Measurements from ENCODE around the gene MOB1B.

MOB1B gene

DNA sequence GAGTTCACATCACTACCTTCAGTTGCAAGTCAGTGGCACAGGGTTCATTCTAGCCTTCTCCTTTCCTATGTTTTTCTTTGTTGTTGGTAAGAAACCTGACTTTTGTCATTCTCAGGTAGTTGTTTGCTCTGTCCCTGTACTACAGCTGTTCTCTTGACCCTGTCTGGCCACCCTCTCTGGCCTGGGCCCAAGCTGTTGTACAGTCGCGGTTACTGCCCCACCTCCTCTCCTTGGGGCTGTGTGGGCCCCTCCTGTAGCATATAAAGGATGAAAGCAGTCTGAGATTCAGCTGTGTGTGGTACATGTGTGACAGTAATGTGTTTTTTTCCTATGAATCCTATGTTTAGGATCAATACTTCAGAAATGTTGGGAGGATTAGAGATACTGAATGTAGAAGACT lies 12.5 kb downstream of the MOB1B start:
- DNase-seq (ENCODE audit: low spot score) = no peak

DNA sequence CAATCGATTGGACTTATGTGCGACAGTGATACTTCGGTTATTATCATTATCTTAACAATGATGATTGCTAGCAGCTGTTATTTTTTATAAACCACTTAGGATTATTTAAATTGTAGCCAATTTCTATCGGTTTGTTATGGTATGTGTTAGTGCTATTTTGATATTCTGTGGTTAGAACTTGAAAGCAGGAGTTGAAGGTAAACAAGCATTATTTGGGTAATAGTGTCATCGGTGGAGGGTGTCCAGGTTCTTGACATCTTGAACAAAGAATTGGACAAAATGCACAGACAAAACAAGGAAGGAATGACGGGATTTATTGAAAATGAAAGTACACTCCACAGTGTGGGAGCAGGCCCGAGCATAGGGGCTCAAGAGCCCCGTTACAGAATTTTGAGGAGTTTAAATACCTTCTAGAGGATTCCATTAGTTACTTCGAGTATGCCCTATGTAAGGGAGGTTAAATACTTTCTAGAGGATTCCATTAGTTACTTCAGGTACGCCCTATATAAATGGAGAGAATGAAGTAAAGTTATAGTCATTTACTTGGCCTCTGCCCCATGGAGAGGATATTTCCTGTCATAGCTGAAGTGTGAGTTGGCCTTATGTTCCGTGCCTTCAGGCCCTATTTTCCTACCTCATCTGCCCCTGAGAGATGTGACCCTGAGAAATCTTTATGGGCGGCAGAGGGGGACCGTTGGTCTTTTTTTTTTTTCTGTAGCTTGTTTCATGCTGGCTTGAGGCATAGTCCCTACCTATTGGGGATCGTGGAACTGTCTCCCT lies 13.1 kb downstream of the MOB1B start:
- DNase-seq (ENCODE audit: low spot score) = no peak

DNA sequence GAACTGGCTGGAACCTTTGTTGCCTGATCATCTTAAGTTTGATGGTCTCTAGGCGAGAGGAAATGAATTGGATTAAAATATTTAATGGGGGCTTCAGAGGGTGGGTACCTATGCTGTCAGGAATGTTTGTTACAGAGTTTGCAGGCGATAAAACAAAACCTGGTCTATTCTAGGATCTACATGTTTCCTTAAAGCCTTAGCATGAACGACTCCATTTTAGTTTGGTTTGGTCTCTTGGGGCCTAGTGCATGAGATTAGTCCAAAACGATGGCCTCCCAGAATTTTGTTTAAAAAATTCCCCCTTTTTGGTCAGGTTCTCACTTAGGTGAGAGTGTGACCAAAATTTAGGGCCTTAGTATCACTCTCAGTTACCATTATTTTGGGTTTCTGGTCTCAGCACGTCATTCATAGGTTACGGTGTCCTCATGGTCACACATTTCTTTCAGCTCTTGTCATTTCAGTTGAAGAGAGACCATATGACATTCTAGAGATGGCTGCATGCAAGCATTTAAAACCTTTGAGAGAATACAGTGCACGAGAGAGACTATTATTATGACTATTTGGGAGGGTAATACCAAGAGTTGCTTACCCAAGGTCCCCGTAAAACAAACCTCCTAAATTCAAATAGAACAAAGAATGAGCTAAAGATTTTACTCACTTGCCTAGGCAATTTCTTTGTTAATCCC lies 13.8 kb downstream of the MOB1B start:
- DNase-seq (ENCODE audit: low spot score) = no peak

DNA sequence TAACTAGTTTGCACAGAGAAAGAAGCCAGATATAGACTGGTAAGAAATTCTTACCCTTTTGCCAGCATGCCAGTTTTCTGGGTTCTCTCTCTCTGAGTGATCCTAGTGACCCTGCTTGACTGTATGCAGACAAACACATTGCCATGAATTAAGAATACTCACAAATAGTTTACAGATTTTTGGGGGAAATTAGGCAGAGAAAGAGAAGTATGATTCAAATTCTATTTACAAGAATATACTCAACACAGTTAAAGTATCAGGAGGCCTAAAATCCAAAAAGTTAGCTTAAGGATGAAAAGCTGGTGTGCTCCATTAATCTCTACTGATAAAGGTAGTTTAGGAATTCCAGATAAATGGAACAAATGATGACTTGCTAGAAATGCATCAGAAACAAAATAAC lies 18.4 kb downstream of the MOB1B start:
- no peak for DNase-seq (ENCODE audit: low spot score)

DNA sequence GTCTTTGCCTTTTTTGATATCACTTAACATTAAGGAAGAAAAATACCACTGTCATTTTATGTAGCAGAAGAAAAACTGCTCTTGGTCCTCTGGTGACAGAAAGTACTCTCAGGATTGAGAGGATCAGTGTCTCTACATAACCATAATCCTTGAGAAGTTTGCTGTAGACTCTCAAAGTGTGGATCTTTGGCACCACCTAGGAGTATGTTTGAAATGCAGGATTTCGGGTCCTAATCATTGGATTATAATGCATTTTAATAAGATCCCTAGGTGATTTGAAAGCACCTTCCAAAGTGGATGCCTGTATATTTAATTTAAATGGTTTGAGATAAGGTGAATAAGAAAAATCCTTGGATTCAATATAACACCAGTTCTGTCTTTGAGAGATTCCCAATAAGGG lies 23.2 kb downstream of the MOB1B start:
- DNase-seq (ENCODE audit: low spot score) = no peak

DNA sequence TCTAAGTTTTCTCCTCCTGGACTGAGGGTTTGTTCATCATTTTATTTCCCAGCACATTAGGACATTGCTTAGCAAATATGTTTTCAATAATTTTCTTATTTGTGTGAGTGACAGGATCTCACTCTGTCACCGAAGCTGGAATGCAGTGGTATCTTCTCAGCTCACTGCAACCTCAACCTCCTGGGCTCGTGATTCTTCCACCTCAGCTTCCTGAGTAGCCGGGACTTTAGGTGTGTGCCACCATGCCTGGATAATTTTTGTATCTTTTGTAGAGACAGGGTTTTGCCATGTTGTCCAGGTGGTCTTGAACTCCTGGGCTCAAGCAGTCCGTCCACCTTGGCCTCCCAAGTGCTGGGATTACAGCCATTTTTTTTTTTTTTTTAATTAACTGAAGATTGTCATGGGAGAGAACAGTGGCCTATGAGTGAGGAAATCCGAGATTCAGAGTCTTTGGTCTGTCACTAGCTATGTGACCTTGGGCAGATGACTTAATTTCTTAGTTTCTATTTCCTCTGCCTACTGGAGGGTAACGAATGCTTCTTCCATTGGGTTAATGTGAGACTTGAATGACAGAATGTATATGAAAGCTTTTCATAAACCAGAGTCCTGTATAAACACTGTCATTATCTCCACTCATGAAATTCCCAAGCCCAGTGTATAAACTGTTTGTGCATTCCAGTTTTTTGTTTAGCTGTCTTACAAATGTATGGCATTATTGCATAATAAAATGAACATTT lies 23.9 kb downstream of the MOB1B start:
- no peak for DNase-seq (ENCODE audit: low spot score)

DNA sequence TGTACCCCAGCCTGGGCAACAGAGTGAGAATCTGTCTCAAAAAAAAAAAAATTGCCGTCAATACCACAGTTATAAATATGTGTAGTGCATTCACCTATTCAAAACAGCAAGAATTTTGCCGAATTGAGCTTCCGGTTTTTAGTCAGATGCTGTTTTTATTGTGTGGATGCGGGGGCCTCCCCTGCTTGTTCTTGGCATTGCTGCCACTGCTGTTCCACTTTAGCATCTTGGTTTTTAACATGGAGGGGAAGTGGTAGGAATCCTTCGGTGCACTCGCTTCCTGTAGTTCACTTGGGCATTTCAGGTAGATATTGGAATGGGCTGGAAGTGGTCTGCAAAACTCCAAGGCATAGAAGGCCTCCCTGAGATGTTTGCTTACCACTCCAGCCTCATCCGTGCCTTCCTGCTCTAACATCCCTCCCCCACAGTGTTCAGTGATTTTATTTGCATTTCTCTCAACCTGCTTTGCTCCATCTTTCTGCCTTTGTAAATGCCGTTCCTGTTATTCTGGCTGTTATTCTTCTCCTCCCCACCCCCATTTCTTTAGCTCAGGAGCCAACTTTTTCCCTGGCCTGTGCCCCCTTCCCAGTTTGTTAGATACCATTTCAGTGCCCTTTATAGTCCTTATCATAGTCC lies 25.5 kb downstream of the MOB1B start:
- DNase-seq (ENCODE audit: low spot score) = no peak

DNA sequence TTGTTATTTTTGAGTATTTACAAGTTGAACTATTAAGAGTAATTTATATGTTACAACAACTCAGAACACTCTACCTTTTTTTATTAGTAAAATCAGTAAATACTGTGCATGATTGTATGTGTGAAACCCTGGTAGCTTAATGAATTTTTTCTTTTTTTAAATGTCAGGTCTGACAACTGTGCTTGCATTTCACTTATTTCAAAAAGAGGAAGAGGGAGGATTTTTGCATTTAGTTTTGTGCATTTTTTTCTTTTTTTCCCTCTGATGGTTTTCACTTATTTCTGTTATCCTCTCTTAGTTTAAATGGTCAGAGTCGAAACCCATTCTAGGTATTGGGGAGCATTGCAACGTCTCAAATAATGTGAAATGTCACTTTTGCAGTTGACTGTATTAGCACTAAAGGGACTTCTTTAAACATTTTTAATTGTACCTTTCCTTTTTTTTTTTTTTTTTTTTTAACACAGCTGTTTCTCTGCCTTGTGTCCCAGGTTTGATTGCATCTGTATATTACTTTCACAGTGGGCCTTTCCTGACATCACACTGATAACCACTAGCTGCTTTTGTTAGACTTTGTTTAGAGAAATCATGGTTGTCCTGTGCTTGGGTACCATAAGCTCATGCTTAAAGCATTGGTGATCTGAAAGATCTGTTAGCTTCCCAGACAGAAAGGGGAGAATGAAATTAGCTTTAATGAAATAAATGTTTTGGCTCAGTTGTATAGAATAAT lies 28.5 kb downstream of the MOB1B start:
- DNase-seq (ENCODE audit: low spot score) = no peak

DNA sequence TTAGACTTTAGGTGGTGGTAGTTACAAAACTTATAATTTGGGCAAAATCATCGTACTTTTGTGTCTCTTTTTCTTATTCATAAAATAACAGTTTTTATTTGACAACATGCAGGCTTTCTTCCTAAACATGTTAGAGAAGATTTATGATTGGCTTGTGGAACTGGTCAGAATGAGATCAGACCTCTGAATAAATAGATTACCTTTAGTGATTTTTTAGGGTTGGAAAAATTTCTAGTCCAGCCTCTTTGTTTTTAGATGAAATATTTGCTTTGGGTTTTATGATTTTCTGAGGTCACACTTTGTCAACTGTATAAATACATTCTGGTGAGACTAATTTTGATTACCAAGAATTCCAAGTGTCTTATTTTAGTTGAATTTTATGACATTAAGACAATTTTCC lies 29.2 kb downstream of the MOB1B start:
- no peak for DNase-seq (ENCODE audit: low spot score)

DNA sequence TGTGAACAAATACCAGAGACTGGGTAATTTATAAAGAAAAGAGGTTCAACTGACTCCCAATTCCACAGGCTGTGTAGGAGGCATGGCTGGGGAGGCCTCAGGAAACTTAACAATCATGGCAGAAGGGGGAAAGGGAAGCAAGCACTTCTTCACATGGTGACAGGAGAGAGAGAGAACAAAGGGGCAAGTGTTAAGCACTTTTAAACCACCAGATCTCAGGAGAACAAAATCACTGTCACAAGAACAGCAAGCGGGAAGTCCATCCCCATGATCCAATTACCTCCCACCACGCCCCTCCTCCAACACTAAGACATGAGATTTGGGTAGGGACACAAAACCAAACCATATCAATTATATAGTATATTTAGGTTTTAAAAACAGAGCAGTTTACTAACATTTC lies 30.8 kb downstream of the MOB1B start:
- DNase-seq (ENCODE audit: low spot score) = no peak

DNA sequence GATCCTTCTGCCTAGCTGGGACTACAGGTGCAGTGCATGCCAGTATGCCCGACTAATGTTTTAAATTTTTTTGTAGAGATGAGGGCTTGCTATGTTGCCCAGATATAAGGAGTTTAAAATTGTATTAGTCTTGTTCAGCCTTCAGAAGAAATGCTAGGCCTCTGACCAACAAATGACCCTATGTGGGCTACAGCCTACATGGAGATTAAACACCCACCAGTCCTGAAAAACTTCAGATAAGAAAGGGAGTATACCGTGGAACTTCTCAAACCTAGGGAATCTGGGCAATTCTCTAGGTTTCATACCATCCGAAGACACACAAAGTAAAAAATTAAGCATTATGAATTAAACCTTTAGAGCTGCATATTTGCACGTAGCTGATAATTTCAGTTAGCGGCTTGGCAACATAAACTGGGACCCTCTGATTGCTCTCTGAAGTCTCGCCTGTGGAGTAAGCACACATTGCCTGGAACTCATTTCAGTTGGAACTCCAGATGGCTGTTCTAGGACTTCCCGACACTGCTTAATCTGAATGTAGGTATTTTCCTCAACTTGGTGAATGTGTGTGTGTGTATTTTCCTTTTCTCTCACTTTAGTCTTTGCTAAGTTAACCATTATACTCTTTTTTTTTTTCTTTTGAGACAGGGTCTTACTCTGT lies 33.0 kb downstream of the MOB1B start:
- DNase-seq (ENCODE audit: low spot score) = no peak

DNA sequence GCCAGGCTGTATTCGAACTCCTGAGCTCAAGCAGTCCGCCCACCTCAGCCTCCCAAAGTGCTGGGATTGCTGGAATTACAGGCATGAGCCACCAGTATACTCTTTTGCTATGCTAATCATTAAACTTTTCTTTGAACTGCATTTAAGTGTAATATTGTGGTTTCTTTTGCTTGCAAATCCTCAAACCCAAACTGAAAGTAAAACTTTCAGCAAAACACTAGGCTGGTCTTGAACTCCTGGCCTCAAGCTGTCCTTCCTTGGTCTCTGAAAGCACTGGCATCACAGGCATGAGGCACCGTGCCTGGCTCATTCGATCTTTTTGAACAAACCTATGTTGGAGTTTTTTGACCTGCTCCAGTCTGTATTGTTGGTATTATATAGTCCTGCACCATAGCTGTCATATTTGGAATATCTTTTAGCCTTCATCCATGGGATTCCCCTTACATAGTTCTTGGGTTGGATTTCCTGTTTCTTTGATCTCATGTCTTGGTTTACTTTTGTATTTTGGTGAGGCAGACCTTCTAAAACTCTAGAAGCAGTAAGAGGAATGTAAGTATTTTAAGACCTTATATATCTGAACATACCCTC lies 34.1 kb downstream of the MOB1B start:
- DNase-seq (ENCODE audit: low spot score) = no peak

DNA sequence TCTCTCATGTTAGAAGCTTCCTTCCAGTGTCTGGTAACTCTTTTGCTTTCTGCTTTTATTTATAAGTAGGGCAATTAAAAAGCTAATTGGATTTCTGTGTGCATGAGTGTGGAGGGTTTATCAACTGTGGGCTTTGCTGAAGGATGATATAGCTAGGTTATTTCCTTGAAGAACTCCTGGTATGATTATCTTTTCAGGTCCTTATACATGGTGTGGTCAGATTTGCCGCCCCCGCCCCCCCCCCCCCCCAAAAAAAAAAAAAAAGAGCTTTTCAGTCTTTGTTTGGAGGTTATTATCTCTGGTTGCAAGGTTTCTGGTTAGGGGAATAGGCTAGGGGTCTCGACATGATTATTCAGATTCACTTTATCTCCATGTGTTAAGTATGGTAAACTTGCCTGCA lies 35.9 kb downstream of the MOB1B start:
- DNase-seq (ENCODE audit: low spot score) = no peak

DNA sequence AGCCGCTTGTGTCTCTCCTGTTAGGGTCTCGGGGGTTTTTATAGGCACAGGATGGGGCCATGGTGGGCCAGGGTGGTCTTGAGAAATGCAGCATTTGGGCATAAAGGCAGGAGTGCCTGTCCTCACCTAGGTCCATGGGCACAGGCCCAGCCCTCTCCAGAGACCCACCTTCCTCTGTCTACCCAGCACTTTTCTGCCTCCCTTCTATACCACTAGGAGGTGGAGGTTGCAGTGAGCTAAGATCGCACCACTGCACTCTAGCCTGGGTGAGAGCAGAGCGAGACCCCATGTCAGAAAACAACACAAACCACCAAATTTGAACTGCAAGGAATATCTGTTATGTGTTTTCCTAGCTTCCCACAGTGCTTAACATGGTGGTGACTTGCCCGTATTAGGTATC lies 38.0 kb downstream of the MOB1B start:
- DNase-seq (ENCODE audit: low spot score) = no peak

DNA sequence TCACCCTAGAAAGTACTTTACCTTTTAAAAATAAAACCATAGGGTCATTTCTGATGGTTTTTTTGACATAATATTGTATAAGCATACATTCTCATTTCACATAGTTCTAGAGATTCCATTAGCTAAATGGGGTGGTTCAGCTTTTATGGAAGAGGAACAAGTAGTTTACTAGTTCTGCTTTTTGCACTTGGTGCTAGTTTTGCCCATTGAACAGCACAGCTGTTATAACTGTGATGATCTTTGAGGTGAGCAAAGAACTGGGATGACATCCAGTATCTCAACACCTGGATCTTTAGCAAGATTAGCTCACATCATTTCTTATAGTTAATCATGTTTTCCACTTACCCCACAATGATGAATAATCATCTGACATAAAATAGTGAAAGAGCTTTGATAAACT lies 40.9 kb downstream of the MOB1B start:
- DNase-seq (ENCODE audit: low spot score) = no peak

DNA sequence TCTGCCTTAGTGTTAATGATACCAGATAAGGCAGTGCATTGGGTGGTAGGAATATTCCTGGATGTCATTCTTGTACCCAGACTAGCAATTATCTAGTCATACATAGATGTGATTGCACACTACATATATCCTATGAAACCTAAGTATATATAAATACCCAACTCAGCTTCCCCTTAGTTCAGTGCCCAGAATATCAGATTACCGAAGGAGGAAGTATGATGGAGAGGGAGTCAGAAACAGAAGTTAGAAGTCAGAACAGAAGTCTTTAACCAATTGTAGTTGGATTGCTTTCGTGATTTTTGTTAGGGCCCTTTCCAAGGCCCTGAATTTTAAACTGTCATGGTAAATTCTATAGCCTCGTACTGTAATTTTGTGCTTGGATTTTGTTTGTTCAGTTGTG lies 42.9 kb downstream of the MOB1B start:
- DNase-seq (ENCODE audit: low spot score) = no peak

DNA sequence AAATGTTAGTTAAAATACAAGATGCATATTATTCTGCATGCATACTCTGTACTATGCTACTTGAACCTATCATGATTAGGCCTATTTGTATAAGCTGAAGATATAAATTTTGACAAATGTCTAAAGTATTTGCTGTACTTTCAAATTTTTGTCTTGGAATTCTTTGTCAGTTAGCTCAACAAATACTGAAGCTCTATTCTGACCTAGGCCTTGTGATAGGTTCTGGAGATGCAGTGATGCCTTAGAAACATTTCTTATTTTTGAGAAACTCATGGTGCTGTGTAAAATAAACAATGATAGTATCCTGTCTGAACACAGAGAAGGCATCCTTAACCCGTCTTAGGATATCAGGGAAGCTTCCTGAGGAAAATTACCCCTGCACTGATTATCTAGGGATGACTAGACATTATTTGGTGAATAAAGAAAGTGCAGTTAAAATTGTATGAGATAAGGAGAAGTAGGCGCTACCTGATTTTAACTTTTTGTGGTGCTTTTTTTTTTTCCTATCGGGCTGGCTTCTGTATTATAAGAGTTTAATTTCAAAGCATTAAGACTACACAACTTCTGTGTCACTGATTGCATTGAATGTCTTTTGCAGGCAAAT lies 43.4 kb downstream of the MOB1B start:
- peak; percentile 25 for DNase-seq (ENCODE audit: low spot score)

DNA sequence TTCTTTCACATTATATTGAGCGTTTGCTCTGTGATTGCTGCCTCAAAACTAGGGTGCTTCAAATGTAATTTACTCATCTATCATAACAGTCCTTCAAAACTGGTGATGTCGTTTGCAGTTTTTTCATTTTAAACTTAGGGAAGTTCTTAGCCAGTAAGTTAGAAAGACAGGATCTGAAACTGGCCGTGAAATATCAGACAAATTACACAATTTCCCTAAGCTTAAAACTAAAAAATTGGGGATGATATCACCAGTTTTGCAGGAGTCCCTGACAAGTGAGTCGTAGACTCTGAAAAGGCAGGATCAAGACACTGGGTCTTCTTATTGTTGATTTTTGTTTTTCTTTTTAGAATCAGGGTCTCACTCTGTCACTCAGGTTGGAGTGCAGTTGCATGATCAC lies 44.8 kb downstream of the MOB1B start:
- no peak for DNase-seq (ENCODE audit: low spot score)

DNA sequence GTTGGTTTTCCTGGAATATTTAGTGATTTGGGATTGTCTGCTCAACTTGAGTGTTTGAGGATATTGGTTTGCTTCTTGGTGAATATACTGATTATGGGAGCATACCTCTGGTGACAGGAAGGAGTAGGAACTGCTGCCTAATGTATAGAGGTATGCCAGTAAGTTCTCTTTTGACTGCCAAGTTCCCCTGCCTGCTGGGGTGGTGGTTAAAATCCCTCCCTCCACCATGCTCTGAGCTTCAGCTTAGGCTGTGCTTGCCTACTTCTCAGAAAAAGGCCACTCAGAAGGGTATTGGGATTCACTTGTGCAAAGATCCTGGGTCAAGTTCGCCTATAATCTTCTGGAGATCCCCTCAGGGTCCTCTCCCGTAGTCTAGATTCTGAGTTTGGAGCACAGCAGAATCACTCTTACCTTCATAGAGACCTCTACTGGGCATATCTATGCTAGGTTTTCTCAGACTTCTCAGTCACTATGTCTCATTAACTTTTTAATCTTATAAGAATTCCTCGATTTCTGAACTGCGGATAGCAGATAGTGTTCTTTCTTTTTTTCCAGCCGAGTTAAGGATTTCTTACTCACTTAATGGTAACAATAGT lies 46.6 kb downstream of the MOB1B start:
- DNase-seq (ENCODE audit: low spot score) = no peak

DNA sequence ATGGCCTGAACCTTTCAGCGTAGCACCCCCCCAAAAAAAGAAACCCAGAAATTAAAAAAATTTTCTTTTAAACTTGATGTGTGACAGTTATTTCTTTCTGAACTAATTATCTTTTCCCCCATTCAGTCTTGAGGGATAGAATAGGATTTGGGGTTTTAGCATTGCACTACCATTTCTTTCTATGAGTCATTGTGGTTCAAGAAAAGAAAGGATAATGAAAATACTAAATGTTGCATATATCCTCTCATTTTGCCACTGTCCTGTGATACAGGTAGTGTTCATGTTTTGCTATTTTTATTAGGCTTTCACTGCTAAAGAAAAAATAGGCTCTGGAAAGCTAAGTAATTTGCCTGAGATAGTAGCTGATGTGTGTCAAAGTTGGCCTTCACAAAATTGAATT lies 51.9 kb downstream of the MOB1B start:
- no peak for DNase-seq (ENCODE audit: low spot score)
